BJ (cell line): Measurements from ENCODE around the gene MAN1B1. TPM values are rescaled to one million over a fixed set of nuclear protein-coding genes. Genes with fewer than 3 reads are reported as not detected.

Source experiments
- CTCF ChIA-PET: fragments of 350-600 bp; formaldehyde crosslinking; extraction: SDS; loops from one replicate; lab custom pipeline; 2021; ENCODE audit warnings: antibody characterized with exemption, inconsistent platforms; lab: Yijun Ruan, JAX
- POLR2A ChIA-PET: fragments of 300-600 bp; sonication (Branson Sonifier 250); formaldehyde crosslinking; extraction: SDS; loops from one replicate; lab custom pipeline; 2021; ENCODE audit warnings: antibody characterized with exemption; lab: Charles Lee
- DNase-seq: peaks from one replicate; pipeline ENCODE4 v3.0.0-alpha.2; 2011; ENCODE audit warnings: low read depth
- H3K27me3 ChIP-seq: 2 replicates; pipeline ENCODE4 v1.6.0; 2011; ENCODE audit warnings: low read length; ENCODE audit not compliant: control insufficient read depth, insufficient read depth
- H3K36me3 ChIP-seq: 2 replicates; pipeline ENCODE4 v1.5.1; 2011; ENCODE audit warnings: low read length; ENCODE audit not compliant: control insufficient read depth, insufficient read depth
- H3K4me3 ChIP-seq: 2 replicates; pipeline ENCODE4 v1.5.1; 2011; ENCODE audit warnings: low read depth, mild to moderate bottlenecking, control low read depth, low read length
- polyA plus RNA-seq: library from polyadenylated mRNA; depleted of rRNA; stranded (reverse); fragments of >200 nt; gene quantifications from 2 replicates; pipeline ENCODE4 v1.2.3, GENCODE V29; 2011
- TF ChIP-seq, protein P1 (sequence below): IDR thresholded peaks from 2 replicates; pipeline ENCODE4 v1.5.1; 2011; ENCODE audit warnings: low read depth, mild to moderate bottlenecking, control low read depth, inconsistent platforms, low read length, moderate library complexity; ENCODE audit not compliant: insufficient read depth

MAN1B1 gene
- polyA plus RNA-seq, 1 experiment: 80.0 TPM

DNA sequence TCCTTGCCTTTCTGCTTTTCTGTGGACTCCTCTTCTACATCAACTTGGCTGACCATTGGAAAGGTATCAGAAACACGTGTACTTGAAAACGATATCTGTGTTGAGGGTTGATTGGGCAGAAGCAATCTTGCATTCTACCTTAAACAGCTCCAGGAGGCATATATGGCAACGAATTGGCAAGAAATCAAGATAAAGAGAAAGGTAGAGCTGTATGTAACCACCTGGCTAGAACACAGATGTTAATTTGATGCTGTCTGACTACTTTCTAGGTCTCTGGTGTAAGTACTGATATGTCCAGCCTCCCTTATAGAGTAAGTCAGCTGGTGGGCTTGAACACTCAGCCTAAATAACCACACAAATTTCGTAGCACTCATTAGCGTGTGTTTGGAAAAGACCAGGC, 1.3 kb downstream of the MAN1B1 start:
- Histone ChIP-seq H3K36me3 (peaks cover 8% of the 10 kb centered on the region), H3K27me3 (no peaks in the 10 kb centered on the region), H3K4me3 (no peak overlapping the region)
- TF ChIP-seq, protein P1, sequence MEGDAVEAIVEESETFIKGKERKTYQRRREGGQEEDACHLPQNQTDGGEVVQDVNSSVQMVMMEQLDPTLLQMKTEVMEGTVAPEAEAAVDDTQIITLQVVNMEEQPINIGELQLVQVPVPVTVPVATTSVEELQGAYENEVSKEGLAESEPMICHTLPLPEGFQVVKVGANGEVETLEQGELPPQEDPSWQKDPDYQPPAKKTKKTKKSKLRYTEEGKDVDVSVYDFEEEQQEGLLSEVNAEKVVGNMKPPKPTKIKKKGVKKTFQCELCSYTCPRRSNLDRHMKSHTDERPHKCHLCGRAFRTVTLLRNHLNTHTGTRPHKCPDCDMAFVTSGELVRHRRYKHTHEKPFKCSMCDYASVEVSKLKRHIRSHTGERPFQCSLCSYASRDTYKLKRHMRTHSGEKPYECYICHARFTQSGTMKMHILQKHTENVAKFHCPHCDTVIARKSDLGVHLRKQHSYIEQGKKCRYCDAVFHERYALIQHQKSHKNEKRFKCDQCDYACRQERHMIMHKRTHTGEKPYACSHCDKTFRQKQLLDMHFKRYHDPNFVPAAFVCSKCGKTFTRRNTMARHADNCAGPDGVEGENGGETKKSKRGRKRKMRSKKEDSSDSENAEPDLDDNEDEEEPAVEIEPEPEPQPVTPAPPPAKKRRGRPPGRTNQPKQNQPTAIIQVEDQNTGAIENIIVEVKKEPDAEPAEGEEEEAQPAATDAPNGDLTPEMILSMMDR: no peak
- POLR2A ChIA-PET: no interaction called here
- CTCF ChIA-PET: interaction anchor here (0.7 to 3.3 kb wide), 4 partner anchors 21 to 59 kb away, joined by 5 to 9 read pairs (median 7); partner anchors contain the start of gene NPDC1
- DNase-seq: no peak

DNA sequence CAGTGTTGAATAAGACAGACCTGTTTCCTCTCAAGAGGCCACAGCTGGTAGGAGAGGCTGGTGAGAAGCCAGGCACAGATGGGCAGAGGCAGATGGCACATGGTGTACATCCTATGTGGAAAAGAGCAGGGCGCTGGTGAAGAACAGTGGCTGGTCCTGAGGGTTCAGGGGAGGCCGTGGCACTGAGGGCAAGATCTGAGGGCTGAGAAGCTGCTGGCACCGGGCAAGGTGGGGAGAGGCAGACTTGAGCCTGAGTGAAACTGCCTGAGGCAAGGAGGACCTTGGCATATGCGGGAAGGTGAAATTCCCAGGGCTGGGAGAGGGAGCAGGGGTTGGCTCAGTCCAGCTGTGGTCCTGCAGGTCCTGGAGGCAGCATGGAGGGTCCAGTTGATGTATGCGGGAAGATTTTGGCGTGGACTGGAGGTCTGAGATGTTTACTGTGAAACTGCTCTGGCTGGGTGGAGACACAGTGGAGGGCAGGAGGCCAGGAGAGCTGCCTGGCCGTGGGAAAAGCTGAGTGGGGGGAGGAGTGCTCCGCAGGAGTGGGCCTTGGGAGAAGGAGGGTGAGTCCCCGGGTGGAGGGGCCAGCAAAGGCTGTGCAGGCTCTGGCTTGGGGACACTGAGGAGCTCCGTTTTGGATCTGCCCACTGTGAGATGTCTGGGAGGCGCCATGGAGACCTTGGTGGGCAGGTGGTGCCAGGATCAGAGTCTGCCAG, 2.6 kb downstream of the MAN1B1 start:
- Histone ChIP-seq H3K4me3 (no peak overlapping the region), H3K36me3 (peaks cover 8% of the 10 kb centered on the region), H3K27me3 (no peaks in the 10 kb centered on the region)
- ChIA-PET CTCF (interaction anchor here (1.7 to 3.3 kb wide), 2 partner anchors 43 to 60 kb away, joined by 7 to 9 read pairs; partner anchors contain the start of gene NPDC1), POLR2A (no interaction called here)
- no peak for DNase-seq
- TF ChIP-seq, protein P1: no peak

DNA sequence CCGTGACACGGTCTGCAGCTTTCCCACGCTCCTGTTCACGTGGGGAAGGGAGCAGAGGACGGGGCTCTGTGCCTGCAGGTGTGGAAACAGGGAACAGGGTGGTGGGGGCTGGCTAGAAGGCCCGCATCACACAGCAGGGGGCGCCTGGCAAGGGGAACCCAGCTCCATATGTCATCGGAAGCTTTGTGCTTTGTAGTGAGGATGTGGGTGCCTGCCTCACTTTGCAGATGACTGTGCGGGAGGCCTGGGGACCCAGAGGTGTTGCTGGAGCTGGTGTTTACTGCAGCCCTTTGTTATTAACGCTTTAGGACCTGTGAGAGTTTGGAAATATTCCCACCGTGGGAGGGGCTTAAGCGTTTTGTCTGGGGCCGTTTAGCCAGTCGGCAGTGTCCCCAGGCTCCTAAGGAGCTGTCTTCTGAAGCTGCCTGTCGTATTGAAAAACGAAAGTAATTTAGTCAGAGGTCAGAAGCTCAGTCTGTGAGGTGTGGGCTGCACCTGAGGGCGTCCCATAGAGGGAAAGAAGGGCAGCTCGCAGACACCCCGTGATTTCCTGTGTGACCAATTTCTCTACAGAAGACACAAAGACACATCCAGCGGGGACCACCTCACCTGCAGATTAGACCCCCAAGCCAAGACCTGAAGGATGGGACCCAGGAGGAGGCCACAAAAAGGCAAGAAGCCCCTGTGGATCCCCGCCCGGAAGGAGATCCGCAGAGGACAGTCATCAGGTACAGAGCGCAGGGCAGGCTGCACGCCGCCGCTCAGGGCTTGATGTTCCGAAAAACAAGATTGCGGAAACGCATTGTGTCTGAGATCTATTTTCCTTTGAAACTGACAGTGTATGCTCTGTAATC, 9.1 kb downstream of the MAN1B1 start:
- POLR2A ChIA-PET: no interaction called here
- TF ChIP-seq, protein P1: peak; percentile 18; the same call in 1 of the 2 replicates
- no peak for DNase-seq
- Histone ChIP-seq H3K27me3 (no peaks in the 10 kb centered on the region), H3K36me3 (peaks cover 32% of the 10 kb centered on the region), H3K4me3 (no peak overlapping the region)
- CTCF ChIA-PET: interaction anchor here (1.0 to 1.2 kb wide), 2 partner anchors 9 to 131 kb away, joined by 5 to 7 read pairs; partner anchors contain the start of genes MAN1B1 and RNF224

DNA sequence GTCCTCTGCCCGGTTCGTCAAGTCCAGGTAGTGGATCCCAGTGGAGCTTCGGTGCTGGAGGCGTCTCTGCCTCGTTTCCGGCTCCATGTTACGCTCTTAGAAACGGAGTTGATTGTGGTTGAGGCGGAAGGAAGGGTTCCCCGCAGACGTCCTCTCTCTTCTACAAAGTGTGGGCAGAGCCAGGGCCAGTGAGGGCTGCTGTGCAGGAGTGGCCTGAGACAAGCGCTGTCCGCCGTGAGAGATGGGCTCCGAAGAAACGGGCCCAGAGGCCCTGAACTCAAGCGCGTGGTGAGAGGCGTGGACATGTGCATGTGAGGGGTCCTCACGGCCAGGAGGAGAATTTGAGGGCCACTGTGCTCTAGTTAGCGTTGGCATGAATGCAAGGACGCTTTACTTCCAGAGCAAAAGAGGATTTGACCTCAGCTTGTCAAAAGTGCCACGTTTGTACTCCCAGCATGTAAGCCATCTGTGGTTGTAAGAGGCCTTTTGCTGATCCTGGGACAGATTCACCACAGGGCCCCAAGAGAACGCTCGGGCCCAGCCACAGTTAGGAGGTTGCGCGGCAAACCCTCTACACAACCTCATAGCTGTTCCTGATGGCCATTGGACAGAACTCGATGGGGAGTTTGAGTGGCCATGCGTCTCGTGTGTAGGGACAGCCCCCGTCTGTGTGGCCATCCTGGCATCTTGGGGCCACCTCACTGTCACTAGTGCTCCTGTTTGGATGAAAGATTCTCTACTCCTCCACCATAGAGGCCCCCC, 10.2 kb downstream of the MAN1B1 start:
- TF ChIP-seq, protein P1: no peak
- no peak for DNase-seq
- CTCF ChIA-PET: interaction anchor here (1.2 to 1.3 kb wide), 2 partner anchors 10 to 33 kb away, joined by 3 to 7 read pairs; partner anchors contain the start of gene MAN1B1
- Histone ChIP-seq H3K36me3 (peaks cover 39% of the 10 kb centered on the region), H3K27me3 (no peaks in the 10 kb centered on the region), H3K4me3 (no peak overlapping the region)
- POLR2A ChIA-PET: no interaction called here
